ENCODE results near the gene TMEM184B.

DNA sequence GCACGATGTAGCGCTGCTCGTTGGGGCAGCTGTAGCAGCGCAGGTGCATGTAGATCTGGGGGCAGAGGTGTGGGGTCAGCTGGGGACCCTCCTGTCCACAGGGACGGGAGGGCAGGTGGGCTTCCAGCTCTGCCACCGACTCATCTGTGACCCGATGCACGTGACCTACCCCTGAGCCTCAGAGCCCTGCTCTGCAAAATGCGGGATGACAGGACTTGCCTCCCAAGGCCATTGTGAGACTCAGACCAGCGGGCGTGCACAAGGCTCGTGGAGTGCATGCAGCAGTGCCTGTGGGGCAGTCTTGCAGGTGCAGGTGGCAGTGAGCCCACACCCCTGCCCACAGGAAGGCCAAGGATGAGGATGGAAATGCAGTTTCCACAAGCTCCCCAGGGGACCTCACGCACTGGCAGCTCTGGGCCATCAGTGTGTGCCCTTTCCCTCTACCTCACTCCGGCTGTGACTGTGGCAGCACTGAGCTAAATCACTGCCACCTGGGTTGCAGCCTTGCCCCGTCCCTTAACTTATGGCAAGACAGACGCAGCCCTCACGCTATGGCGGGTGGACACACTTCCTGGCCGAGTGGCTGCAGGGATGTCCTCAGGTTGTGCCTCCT is 26.7 kb downstream of the TMEM184B start:
- TF ChIP-seq, protein P1, sequence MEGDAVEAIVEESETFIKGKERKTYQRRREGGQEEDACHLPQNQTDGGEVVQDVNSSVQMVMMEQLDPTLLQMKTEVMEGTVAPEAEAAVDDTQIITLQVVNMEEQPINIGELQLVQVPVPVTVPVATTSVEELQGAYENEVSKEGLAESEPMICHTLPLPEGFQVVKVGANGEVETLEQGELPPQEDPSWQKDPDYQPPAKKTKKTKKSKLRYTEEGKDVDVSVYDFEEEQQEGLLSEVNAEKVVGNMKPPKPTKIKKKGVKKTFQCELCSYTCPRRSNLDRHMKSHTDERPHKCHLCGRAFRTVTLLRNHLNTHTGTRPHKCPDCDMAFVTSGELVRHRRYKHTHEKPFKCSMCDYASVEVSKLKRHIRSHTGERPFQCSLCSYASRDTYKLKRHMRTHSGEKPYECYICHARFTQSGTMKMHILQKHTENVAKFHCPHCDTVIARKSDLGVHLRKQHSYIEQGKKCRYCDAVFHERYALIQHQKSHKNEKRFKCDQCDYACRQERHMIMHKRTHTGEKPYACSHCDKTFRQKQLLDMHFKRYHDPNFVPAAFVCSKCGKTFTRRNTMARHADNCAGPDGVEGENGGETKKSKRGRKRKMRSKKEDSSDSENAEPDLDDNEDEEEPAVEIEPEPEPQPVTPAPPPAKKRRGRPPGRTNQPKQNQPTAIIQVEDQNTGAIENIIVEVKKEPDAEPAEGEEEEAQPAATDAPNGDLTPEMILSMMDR (conservative IDR thresholded peaks at IDR 0.05 in 1 of 2, IDR thresholded peaks at IDR 0.05 in 1 of 2; ENCODE audit: extremely low read depth in 1 of 2, insufficient read depth in 1 of 2, low read depth in 1 of 2, low read length in 2 of 2): no peak
- TF ChIP-seq EZH2 (IDR thresholded peaks at IDR 0.05; ENCODE audit: borderline replicate concordance, low read length): no peak

Data from mammary epithelial cell (primary cell).